HG03520 (cell line): ENCODE measurements around the gene LSM5.

ENCODE experiments used
- ATAC-seq: cut with Tn5 transposase; IDR thresholded peaks from one replicate; pipeline ENCODE4 v1.9.1; 2021; ENCODE audit warnings: mild to moderate bottlenecking, moderate library complexity; ENCODE audit not compliant: unreplicated experiment

Gene LSM5

DNA sequence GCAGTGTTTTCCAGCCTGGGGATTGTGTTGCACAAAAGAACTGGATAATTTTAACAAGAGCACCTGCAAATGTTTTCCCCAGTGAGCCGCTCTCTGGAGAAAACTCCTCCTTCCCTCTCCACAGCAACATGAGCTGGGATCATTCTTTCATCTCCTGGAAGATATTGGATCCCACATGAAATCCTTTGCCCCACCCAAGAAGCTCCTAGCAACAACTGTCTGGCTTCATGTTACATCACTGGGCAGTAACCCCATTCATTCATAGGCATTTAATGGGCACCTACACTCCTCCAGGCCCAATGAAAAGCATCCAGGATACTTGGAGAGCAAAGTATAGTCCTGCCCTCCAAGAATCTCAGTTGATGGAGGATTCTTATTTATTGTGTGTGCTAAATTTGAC lies 27.2 kb downstream of the LSM5 start:
- ATAC-seq = no peak

DNA sequence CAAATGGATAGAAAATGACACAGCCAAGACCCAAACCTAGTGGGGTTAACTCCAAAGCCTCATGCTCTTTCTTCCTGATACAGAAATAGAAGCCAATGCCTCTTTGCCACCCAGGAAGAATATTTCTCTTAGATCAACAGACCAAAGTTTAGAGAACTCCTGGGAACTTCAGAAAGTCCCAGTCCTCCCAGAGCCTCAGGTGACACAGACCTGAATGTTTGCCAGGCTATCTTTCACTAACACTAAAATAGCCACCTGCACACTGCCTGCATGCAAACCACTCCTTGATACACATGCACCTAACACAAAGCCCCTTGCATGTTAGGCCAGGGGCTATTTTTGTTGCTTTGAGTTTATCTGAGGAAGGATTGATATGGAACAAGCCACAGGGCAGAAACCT lies 27.7 kb downstream of the LSM5 start:
- ATAC-seq = no peak

DNA sequence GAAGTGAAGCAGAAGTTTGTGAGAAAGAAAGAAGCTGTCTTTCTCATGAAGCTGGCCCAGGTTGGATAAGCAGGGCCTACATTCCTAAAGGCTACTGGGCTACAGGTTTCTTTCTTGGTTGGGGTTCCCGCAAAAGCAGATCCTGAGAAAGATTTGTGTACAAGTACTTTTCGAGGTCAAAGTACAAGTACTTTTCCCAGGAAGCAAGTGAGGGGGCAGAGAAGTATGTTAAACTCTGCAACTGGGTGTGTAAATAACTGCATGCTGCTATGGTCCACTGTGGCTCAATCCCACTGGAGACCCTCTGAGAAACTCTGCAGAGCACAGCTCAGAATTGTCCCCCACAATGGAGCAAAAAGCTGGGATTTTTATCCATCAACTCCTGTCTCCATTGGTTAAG lies 28.7 kb downstream of the LSM5 start:
- no peak for ATAC-seq

DNA sequence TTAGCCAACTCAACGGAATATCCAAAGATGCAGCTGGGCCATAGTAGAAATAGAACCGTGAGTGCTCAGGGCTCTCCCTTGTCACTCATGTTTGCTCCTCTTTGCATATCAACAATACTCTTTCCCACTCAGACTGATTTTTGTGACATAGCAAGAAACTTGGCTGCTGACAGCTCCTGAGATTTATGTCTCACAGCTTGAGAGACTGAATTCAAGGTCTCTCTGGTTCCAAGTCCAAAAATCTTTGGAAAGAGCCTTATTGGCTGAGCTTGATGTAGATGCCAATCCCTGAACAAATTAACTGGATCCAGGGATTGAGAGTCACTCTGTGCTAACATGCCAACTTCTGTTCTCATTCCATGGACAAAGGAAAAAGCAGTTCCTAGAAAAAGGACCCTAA lies 30.4 kb downstream of the LSM5 start:
- ATAC-seq = no peak

DNA sequence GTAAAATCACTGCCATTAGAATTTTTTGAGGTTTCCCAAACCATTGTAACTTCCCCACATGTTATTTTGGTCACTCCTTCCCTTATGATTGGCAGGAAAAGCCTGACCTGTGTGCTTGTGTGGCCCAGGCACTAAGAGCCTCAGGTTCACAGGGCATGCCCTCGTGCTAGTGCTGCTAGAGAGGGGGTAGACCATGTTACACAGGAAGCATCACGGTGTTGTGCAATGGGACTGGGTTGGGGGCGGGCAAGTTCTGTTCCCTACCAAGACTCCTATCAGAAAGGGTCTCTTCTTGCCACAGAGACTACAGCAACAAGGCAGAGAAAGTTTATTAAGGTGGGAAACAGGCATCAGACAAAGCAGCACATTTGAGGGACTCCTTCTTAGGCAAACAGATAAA lies 32.2 kb downstream of the LSM5 start:
- ATAC-seq = no peak

DNA sequence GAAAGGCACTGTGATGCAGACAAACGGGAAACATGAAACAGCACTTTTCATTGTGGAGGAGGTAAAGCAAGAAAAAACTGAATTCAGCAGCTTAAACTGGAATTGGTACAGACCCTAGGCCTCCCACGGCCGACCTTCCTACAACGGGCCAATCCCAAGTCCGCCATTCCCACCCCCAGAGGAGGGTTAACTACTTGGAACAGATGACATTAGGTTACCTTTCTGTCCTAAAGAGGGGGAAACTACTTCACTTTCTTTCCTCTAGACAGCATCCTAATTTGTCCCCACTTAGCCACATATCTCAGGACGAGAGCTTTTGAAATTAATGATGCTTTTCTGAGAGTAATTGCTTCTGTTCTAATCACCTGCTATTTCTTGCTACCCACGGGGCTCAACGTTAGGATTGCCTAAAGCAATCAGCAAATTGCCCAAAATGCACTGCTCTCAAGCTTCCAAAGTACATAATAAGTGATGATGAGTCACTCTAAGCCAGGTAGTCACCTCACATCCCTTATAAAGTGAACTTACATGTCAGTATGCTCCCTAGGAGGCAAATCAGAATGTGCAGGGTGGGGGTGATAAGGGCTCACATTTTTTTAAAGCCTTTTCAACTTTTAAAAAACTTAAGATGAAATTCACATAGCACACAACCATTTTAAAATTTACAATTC lies 36.7 kb downstream of the LSM5 start:
- no peak for ATAC-seq

DNA sequence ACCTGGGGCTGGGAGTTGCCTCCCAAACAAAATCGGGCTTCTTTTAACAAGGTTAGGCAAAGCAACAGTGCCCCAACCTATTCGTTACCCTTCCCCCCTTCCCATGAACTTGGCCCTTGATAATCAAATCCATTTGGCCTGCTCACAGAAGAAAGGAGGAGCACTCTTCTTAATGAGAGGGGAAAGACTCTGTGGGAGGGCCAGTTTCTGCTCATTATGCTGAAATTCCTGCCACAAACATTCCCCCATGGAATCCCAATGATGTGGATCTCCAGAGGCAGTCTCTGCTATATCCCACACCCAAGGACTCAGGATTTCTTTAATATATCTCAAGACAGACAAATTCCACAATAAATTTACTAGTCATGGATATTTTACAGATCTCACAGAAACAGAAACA lies 43.0 kb downstream of the LSM5 start:
- no peak for ATAC-seq

DNA sequence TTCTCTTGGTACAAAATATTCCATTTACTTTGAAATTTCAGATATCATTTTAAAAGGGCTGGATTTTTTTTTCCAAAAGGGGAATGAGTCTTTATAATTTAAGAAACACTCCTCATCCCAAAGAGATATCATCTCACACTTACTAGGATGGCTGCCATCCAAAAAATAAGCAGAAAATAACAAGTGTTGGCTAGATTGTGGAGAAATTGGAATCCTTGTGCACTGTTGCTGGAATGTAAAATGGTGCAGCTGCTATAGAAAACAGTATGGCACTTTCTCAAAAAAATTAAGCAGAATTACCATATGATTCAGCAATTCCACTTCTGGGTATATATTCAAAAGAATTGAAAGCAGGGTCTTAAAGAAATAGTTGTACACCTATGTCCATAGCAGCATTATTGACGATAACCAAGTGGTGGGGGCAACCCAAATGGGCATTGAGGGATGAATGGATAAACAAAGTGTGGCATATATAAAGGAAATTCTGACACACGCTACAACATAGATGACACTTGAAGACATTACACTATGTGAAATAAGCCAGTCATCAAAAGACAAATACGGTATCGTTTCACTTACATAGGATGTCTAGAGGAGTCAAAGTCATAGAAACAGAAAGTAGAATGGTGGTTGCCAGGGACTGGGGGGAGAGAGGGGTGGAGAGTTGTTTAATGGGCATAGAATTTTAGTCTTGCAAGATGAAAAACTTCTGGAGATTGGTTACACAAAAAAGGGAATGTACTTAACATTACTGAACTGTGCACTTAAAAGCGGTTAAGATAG lies 53.8 kb downstream of the LSM5 start:
- no peak for ATAC-seq
